OCI-M2 (cell line): ENCODE results near the gene UBTD1.
"Not testable (repeated sequence)": the region's sequence is repeated elsewhere in the genome, so short reads cannot be mapped to it uniquely, and the experiment has no call there.

Source experiments
- DNase-seq: peaks from one replicate; lab custom pipeline; 2025; ENCODE audit not compliant: unreplicated experiment; lab: John Stamatoyannopoulos, UW

The UBTD1 gene

GRCh38 chr10:97560731-97561381, 62.1 kb downstream of the UBTD1 start:
- not testable (repeated sequence) for DNase-seq

DNA sequence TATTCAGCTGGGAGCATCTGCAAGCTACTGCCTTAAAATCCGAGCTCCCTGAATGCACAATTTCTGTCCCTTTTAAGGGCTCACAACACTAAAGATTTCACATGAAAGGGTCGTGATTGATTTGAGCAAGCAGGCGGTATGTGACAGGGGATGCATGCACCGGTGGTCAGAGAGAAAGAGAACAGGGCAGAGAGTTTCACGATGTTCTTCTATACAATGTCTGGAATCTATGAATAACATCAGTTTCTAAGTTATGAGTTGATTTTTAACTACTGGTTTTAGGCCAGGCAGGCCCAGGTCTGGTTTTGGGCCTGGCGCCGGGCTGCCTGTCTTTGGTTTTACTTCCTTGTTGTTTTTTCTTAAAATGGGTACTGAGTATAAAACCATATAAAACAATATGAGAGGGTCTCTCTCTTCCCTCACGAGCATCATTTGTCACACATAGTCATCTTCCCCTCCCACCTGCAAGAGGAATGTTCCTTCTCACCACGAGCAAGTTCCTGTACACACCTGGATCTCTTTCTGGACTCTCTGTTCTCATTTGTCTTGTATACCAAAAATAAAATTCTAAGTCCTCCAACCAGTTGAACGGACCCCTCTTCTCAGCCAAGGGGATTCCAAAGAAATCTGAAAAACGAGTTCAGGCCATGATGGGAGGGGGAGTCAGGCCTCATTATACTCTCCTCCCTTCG, 62.8 kb downstream of the UBTD1 start:
- DNase-seq = not testable (repeated sequence)

DNA sequence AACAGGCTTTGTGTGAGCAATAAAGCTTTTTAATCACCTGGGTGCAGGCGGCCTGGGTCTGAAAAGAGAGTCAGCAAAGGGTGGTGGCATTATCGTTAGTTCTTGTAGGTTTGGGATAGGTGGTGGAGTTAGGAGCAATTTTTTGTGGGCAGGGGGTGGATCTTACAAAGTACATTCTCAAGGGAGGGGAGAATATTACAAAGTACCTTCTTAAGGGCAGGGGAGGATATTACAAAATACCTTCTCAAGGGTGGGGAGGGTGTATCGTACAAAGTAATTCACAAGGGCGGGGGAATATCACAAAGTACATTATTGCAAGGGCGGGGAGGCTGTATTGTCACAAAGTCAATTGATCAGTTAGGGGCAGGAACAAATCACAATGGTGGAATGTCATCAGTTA, 63.6 kb downstream of the UBTD1 start:
- DNase-seq = not testable (repeated sequence)

DNA sequence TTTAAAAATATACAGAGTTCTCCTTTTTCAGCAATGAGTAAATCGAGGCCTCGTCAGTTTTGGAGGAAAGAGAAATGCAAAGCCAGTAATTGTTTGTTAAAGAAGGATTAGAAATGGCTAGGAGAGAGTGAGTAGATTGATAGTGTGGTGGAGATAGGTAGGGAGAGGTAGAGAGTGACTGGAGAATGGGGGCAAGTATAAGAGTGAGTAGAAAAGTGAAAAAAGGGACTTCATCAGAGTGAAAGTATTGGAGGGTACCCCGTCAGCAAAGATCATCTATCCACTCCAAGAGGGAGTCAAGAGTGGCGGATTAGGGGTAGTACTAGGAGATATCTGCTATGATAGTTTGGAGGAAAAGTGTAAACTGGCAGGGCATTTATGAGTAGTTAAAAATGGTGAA, 64.6 kb downstream of the UBTD1 start:
- no peak for DNase-seq

DNA sequence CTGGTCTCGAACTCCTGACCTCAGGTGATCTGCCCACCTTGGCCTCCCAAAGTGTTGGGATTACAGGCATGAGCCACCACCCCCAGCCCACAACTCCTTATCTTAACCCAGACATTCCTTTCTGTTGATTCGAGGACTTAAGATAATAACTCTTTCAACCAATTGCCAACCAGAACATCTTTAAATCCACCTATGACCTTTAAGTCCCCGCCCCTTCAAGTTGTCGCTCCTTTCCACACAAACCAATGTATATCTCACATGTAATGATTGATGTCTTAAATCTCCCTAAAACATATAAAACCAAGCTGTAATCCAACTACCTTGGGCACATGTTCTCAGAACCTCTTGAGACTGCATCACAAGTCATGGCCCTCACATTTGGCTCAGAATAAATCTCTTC, 66.1 kb downstream of the UBTD1 start:
- DNase-seq = no peak

DNA sequence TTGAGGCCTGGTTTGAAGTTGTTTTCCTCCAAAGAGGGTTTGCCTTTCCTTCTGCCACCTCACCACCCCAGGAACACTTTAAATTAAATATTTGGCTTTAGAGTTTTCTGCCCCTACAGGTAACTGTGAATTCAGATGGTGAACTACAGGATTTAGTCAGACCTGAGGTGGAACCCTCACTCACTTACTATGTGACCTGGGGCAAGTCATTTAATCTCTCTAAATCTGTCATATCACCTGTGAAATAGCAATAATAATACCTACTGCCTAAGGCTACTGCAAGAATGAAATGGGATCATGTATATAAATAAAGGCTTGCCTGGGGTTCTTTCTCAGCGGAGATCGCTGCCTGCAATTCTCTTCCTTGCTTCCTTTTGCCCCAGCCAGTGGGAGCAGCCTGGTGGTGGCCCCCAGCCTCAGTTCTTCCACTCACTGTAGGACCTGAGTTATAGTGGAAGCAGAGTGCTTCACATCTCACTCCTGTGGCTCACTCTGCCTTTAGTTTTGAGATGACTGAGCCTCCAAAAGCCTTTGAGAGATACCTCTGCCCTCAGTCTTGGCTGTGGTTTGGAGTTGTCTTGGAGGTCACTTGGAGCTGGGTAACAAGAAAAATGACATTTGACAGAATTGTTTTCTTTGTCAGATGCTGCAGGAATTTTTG, 67.7 kb downstream of the UBTD1 start:
- no peak for DNase-seq

DNA sequence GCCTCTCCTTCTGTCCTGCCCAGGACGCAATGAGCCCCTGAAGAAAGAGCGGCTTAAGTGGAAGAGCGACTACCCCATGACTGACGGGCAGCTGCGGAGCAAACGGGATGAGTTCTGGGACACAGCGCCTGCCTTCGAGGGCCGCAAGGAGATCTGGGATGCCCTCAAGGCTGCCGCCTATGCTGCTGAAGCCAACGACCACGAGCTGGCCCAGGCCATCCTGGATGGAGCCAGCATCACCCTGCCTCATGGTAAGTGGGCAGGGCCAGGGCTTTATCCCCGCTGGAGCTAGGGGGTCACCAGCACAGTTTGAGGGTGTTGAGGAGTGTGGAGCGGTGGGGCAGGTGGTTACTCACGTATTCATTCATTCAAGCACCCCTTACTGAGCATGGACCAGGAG, 69.2 kb downstream of the UBTD1 start:
- no peak for DNase-seq

- DNase-seq = no peak
Observed at GRCh38 chr10:97570146-97570788, 71.5 kb downstream of the UBTD1 start.

DNA sequence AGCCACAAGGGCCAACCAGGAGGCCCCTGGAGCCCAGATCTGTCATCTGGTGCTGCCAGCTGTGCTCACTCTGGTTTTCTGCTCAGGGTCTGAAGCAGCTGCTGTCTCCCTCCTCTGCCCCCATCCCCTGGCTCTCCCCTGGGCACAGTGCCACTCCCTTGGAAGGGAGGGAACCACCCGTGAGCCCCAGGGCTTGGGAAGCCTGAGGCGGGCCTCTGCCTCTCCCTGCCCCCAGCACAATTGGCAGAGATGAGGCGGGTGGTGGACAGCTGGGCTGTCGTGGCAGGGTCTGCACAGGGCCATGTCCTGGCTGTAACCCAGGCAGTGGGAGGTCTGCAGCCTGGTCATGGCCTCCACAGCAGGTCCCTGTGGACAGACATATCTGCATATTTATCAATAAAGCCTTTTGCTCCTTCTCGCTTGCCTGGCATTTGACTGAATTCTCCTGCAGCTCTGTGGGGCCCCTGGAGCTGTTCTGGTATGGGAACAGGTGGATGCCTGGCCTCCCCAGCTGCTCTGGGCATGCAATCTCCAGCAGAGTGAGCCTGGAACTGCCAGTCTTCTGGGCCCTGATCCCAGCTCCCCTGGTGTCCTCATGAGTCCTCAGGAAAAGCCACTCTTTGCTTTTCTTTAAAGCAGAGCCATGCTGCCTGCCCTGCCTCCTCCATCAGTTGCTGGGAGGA, 72.2 kb downstream of the UBTD1 start:
- no peak for DNase-seq

DNA sequence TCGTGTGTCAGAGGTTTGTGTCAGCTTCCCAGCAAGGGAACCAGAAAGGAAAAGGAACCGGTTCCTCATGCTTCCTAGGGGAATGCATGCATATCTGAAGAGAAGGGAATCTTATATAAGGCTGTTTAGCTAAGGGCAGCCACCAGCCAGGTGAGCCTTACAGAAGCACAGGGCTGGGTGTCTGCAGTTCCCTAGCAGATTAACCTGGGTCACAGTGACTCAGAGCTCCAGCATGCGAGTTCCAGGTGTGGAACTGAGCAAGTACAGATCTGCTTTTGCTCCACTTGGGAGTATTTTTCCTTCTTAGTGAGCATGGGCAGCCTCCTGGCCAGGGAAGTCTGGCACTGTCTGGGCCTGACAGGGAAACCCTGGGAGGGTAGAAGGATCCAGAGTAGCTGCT, 72.9 kb downstream of the UBTD1 start:
- no peak for DNase-seq

GRCh38 chr10:97572214-97572989, 73.7 kb downstream of the UBTD1 start, which contains the start of gene ANKRD2:
Gene ANKRD2, plus strand, starts transcription at chr10:97572779. Its CDS starts 10 bp downstream, at chr10:97572789.
- peak; percentile 45 for DNase-seq

DNA sequence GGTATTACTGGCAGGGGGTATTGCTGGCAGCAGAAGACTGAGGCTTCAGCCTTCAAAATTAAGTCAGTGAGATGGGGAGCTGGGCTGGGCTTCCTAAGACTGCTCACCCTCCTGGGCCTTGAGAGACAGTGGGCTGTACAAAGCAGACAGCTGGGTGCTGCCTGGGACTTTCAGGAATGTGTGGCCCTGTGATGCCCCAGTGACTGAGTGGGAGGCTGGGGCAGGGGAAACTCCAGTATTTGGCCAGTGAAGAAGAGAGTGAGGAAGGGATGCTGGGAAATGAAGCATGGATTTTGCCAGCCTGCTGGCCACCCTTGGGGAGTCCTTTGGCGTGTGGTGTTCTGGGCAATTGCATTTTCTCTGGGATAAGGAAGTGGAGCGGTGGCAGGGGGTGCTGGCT, 74.3 kb downstream of the UBTD1 start:
- DNase-seq = no peak

DNA sequence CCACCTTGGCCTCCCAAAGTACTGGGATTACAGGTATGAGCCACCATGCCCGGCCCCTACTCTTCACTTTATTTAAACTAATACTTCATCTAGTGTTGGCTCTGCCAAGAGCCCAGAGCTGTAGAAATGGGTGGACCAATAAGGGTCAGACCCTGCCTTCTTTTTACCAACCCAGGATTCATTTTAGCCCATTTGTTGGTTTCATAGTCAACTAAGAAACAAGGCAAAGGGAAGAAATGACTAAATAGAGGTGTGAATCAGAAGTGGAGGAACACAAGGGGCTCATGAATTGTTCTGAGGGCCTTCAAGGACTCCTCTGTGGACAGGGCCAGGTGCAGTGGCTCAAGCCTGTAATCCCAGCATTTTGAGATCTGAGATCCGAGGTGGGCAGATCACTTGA, 74.9 kb downstream of the UBTD1 start:
- no peak for DNase-seq

DNA sequence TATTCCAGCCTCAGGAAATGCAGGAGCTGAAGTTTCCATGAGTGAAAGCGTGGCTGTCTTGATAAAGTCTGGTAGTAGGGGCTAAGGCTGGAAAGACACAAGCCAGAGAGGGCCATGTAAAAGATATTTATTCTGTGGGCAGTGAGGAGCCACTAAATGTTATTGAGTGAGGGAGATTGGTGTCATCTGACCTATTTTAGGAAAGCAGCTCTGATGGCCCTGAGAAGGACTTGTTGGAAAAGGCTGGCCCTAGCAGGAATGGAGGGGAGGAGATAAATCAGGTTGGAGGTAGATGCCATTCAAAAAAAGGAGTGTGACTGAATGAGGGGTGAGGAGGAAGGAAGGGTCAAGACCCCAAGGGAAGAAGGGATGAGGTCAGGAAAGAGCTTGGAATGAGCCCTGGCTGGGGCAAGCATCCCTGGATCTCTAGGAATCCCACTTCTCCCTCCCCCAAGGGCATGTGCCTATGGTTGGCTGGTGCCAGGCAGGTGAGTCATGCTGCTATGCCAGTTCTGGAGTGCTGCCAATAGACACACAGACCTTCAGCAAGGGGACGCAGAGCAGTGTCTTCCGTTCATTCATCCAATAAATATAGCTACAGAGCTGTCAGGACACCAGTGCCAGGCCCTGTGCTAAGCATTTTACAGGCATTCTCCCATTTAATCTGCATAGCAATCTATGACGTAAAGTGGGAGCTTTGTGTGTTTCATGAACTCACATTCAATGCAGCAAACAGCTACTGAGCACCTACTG, 75.8 kb downstream of the UBTD1 start:
- DNase-seq = no peak

GRCh38 chr10:97575127-97575668, 76.5 kb downstream of the UBTD1 start:
- no peak for DNase-seq

DNA sequence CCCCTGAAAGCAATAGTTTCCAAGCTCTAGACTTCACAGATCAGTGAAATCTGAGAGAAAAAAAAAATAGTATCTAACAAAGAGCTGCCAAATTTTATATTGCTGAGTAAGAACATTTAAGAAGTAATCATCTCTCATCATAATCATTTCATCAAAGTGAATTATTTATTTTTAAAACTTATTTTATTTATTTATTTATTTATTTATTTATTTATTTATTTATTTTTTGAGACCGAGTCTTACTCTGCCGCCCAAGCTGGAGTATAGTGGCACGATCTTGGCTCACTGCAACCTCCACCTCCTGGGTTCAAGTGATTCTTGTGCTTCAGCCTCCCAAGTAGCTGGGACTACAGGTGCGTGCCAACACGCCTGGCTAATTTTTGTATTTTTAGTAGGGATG, 77.8 kb downstream of the UBTD1 start:
- DNase-seq = not testable (repeated sequence)

GRCh38 chr10:97577701-97578100, 79.0 kb downstream of the UBTD1 start:
- no peak for DNase-seq

DNA sequence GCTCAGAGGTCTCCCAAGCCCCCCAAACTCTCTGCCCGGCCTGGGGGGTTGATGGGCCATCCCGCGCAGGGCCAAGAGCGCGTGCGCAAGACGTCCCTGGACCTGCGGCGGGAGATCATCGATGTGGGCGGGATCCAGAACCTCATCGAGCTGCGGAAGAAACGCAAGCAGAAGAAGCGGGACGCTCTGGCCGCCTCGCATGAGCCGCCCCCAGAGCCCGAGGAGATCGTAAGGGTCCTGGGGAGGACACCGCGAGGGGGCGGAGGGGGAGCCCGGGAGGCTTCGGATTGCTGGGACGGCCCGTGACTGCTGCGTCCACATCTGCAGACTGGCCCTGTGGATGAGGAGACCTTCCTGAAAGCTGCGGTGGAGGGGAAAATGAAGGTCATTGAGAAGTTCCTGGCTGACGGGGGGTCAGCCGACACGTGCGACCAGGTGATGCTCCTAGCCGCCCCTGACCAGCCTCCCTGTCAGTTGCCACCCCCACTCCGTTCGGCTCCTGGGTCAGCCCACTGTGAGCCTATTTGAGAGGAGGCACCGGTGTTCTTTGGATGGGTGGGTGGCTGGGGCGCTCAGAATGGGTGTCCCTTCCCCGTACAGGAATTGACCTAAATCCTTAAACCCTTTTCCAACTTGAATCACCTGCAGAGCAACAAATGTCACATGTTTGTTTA, 79.6 kb downstream of the UBTD1 start:
- DNase-seq = no peak
